NCI-H2081 (cell line): ENCODE results near the gene CALD1.
A peak's percentile ranks its signal among the peaks of the same experiment; 100 is the strongest.

ENCODE experiments used
- DNase-seq, 2 experiments: peaks; one replicate each; lab custom pipeline; 2025; lab: John Stamatoyannopoulos, UW

Gene CALD1, protein sequence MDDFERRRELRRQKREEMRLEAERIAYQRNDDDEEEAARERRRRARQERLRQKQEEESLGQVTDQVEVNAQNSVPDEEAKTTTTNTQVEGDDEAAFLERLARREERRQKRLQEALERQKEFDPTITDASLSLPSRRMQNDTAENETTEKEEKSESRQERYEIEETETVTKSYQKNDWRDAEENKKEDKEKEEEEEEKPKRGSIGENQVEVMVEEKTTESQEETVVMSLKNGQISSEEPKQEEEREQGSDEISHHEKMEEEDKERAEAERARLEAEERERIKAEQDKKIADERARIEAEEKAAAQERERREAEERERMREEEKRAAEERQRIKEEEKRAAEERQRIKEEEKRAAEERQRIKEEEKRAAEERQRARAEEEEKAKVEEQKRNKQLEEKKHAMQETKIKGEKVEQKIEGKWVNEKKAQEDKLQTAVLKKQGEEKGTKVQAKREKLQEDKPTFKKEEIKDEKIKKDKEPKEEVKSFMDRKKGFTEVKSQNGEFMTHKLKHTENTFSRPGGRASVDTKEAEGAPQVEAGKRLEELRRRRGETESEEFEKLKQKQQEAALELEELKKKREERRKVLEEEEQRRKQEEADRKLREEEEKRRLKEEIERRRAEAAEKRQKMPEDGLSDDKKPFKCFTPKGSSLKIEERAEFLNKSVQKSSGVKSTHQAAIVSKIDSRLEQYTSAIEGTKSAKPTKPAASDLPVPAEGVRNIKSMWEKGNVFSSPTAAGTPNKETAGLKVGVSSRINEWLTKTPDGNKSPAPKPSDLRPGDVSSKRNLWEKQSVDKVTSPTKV

DNA sequence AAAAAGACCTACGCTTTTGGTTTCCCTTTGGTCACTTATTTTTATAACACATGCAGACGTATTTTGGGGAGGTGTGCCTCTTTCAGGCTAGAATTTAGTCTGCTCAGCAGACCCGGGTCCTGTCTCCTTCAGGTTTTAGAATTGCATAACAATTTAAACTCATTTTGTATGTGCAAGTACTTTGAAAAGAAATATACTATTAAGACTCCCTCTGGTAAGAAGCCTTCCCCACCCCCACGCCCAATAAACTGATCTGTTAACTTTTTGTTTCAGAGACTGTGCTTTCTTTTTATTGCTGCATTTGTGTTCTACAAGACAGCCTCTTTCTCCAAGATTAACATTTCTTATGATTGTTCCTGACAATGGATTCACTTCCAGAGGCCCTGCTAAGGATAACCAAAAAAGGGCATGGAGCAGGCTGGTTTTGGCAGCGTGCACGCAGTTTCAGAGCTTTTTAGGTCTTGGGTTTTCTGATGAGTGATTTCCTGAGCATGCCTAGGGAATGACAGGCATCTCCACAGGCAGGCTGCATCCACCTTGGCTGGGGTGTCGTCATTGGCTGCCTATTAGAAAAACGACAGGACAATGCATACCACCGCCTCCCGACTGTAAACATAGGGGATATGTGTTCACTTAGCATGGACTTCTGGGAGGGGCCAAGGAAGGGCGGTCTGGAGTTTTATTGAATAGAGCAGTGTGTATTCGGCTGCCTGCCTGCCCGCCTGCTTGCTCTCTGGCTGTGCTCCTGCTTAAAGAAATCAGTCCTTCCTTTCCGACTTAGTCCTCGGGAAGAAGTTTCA, at the start of gene CALD1:
CALD1 (plus strand) TSS at position 694 of the 800 bp plus-strand sequence. CDS start 88,100 bp downstream, outside the sequence.
- no peak for DNase-seq

DNA sequence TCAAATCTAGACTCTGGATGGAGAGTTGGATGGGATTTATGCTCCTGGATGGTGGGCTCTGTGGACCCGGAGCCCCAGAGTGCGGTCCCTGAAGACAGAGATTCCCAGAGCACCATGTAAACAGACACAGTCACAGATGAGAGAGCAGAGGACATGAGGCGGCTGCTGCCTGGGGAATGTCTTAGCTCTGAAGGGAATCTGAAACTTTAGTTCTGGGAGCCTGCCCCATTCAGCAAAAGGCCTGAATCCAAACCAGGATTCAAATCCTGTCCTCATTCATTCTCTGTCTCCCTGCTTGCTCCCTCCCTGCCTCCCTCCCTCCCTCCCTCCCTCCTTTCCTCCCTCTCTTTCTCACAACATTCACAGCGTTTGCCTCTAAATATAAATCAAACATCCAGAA, 49.5 kb upstream of the CALD1 start:
- no peak for DNase-seq

DNA sequence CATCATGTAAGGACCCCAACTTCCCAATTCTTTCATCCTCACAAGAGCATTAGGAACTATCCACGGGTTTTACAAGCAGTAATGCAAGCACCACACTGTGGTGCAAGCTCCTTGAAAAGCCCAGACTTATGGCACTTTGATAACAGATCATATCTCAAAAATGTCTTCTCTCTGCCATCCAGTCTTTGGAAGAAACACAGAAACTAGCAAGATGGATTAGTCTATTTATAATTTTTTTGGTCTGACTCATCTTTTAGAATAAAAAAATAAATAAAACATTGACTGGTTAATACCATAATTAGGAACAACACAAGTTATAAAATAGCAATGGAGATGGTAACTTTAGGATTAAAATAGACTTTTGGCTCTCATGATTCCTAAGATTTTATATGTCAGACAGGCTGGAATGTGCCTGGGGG, 49.0 kb upstream of the CALD1 start:
- DNase-seq: no peak

DNA sequence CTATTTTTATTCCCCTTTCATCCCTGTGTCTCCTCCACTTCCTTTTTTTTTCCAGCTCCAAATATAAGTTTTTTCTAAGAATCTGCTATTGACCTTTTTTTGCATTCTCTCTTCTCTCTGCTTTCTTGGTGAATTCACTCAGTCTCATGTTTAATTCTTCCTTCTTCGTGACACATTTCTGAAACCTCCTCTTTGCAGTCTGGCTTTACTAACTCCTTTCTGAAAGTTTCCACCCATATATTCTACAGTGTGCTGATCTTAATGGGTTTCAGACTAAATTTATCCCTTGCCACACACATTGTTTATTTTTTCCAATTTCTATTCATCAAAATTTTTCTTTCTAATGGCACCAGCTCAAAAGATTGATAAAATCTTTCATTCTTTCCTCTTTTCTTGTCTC, 47.8 kb upstream of the CALD1 start:
- DNase-seq: no peak

DNA sequence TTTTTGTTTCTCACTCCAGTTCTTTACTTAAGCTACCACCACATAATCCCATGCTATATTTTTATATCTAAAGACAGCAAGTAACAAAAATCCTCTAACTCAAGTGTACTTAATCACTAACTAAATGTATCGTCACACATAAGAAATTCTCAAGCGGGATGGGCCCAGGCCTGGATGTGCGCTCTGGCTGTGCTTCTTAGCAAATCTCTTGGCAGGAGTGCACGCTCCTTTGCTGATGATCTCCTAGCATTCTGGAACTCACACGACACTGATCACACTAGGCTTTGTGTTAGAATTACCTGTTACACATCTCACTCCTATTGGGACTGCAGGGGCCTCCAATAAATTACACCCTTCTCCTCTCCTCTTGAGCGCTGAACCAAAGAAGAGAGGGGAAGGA, 46.7 kb upstream of the CALD1 start:
- no peak for DNase-seq

DNA sequence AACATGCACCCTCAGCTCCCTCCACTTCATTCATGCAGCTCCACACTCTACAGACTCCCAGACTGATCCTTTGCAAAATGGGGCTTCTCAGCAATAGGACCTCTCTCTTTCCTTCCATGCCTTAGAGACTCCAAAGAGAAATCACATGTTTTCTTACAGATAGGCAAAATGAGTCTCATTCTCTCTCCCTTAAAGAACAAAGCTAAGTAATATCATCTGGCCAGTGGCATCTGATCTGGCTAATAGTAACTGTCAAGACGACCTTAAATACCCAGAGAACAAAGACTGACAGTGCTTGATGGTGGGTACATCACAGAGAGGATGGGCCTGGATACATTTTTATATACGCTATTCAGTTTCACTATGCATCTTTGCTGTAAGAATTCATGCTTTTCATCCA, 43.1 kb upstream of the CALD1 start:
- no peak for DNase-seq

DNA sequence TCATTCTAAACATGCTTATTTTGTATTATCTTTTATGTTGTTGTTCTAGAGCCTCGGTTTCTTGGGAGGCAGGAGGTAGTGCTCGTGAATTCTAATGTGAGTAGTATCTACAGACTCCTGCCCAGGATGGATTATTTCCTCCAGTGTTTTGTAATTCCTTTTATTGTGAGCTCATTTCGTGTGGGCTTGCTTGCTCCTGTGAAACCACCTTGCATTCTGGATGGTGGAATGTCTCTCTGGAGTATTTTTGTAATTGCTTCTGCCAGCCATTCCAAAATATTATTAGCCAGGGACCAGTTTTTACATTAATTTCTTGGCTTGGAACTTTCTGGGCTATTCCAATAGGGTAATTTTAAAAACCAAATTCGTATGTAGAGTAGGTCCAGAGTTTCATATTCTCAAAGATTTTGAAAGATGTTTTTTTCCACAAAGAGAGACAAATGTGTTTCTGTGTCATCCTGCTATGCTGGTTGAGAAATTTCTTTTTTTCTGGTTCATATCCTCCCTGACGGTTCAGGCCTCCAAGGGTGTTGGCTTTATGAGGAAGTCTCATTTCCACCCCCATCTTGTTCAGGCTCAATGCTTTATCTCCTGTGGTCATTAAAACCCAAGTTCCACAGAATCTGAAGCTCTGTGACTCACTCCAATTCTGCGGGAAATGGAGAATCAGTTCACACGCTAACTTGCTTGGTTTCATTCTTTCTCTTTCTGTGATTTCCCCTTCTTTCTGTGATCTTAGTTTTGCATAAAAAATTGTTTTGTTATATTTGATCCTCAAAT, 41.7 kb upstream of the CALD1 start:
- no peak for DNase-seq

DNA sequence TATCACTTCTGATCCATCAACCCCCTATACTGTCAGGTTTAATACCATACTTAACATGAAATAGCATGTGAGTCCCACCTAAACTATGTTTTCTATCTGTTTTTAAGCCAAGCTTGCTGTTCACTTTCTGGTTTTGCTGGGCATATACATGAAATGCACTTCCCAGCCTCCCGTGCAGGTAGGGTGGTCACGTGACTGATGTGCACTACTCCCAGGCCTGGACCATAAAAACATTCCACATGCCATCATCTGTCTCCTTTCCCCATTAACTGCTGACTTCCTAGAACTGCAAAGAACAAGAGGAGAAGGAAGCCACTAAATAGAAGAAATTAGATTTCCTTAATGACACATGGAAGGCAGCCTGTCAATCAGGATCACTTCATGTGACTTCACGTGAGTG, 40.1 kb upstream of the CALD1 start:
- no peak for DNase-seq

DNA sequence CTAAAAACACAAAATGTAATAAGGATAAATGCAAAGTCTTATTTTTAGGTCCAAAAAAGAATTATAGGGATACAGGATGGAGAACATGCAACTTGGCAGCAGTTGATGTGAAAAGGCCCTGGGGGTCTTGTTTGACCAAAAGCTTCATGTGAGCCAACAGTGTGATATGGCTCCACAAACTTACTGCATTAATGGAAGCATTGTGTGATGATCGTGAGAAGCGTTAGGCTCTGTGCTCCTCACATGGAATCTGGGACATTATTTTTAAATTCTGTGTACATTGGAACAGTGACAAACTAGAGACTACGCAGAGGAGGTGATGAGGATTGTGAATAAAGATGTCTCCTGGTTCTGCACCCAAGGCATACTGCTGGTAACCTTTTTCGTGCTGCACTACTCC, 39.1 kb upstream of the CALD1 start:
- DNase-seq: no peak

DNA sequence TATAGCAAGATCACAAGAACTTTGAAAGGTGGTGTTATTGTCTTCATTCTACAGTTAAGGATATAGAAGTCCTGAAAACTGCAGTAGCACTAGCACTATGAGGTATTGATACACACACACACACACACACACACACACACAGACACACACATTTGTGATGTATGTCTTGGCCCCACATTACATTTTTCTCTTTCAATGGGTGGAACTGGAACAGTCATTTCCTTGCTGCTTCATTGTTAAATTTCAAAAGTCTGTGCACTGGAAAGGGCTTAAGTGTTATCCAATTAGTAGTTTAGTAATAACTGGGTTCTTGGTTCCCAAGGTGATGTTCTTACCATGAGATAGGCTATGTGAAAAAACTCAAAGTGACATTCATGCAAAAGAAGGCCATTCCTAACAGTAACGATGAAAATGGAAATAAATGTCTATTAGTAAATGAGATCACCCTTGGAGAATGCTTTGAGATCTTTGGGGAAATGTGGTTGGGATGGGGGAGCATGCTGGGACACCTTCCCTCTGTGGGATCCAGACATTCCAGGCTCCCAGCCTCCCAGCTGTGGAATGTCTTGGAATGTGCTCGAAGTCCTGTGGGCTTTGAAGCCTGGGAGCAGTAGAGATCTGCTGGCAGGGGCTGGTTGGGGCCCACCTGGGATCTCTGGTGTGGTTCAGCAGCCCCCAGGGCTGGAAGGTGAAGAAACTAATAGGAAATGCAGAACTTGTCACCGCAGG, 37.4 kb upstream of the CALD1 start:
- no peak for DNase-seq

DNA sequence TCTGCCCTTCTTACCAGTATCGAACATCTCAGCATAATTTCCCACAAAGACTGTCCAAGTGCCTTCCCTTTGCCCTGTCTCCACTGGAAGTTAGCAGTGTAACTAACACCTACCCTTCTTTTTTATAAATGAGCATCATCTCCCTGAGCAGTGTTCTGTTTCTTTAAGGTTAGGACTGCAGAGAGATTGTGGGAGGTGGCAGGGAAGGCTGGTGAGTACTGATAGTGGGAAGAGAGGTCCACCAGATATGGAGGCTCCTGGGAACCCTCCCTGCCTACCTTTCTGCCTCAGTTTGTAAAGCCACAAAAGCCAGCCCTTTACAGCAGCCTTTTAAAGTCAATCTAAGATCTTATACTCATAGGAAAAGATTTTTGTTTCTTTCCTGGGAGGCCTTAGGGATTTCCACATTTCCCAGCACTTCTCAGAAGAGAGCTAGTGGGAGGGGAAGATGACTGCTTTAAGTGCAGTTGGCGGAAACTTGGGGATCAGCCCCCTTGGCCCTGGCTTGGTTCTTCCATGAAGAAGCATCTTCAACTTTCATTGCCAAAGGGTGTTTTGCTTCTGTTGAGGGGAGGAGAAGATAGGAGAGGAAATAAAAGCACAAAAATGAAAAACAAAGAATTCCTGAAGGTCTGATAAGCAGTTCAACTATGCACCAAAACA, 36.6 kb upstream of the CALD1 start:
- DNase-seq: no peak

DNA sequence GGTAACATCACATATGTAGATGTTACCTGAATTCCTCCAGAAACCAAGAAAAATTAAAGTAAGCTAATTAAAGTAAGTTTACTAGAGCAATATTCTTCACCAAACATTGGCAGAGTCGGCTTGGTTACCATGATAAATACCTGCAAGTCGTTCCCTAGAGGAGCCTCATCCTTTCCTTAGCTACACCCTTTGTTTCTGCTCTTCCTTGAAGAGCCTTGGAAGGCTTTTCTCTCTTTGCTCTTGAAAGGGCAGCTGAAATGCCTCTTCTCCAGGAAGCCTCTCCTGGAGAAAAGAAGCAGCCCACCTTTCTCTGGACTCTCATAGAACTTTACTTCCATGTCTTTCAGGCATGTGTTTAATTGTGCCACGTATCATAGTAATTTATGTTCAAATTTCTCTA, 34.9 kb upstream of the CALD1 start:
- DNase-seq: no peak

DNA sequence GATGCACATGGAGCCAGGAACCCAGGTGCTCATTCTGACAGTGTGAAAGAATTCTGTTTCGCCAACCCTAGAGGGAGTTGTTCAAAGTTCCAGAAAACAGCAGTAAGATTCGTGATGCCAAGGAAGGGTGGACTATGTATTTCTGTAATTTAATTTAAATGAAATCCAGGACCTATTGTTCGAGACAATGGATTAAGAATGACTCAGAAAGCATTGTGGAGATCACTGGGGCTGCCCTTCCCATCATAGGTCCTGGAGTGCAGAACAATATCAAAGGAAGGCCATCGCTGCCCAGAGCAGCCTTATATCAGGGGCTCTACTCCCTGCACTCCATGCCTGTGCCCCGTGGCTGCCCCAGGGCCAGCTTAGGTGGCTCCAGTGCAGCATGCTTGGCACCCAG, 32.1 kb upstream of the CALD1 start:
- no peak for DNase-seq

DNA sequence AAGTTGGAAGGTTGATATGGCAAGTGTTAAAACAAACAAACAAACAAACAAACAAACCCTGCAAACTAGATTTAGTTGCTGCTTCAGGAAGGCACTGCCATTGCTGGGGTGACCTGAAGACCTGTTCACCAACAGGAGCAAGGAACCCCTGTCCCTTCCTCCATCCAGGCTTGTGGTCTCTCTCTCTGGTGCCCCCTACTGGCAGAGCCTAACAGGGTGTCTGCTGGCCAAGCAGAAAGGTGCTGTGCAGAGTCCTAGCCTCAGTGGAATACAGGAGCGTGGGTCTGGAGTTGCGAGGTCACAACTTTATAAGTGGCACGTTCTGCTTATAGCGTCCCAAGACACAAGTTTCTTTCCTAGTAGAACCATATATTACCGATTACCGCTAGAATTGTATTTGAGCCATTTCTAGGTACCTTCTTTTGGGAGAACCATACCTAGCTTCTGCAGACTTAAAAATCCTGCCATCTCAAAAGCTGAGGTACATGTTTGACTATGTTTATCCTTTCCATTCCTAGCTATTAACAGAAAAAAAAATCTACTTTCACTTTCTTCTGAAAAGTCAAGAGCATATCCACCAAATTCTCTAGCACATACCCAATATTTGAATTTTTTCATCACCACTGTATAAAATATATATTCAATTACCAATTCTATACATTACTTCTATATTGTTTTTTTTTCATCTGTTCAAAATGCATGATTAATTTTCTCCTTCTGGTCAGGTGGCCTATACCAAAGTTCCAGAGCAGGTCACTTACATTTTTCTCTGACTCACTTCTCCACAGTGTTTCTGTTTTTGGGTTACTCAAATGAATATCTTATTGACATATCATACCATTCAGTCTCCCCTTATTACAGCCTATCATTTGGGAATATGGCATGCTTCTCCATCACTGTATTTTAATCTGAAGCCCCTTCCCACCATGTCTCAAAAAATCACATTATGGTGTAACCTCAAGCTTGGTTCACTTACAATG, 29.1 kb upstream of the CALD1 start:
- peak in 1 of 2 experiments; percentile 18 for DNase-seq

DNA sequence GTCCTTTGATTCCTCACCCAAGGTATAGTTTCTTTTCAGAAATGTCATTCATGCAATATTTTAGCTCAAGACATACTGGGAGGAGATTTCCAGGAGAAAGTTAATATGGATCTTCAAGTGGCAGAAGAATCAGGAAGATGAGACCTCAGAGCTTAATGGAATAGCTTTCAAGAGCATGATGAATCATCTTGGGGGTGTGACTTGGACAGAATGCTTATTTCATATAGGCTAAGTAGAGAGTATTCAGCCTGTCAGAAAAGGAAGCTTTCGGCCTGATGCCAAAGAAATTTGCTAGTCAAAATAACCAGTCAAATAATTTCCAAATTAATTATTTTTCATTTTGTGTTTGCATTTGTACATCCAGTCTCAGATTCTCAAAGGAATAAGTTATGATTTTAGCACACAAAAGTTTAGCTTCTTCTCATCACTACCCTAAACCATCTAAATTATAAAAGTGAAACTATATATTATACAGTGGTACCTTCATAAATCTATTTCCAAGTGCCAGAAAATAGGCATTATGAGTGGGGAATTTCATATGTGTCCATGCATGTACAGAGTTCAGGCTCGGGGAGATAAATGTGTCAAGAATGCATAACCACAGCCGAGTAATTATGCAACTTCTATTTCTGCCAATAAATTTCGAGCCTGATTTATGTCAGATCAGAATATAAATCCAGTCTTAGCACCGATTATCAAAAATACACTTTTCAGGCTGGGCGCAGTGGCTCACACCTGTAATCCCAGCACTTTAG, 27.3 kb upstream of the CALD1 start:
- no peak for DNase-seq

DNA sequence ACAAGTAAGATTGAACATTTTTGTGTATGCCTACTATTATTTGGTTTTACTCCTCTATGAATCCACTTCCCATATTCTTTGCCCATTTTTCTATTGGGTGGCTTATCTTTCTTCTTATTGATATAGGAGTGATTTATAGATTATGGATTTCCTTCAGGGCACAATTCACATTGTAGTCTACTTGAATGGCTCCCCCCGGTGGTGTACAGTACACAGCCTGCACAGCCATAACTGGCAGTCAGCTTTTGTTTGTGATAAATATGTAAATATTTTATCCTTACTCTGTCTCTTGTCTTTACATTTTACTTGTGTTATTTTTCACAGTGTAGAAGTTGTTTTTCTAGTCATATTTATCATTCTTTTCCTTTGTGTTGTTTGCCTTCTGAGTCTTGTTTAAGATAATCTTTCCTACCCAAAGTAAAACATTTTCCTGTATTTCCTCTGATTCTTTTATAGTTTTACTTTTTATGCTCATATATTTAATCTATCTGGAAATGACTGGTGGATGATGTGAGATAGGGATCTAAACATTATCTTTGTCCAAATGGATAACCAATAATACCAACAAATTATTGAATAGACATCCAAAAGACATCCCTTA, 23.9 kb upstream of the CALD1 start:
- peak; percentile 8 to 32 for DNase-seq

DNA sequence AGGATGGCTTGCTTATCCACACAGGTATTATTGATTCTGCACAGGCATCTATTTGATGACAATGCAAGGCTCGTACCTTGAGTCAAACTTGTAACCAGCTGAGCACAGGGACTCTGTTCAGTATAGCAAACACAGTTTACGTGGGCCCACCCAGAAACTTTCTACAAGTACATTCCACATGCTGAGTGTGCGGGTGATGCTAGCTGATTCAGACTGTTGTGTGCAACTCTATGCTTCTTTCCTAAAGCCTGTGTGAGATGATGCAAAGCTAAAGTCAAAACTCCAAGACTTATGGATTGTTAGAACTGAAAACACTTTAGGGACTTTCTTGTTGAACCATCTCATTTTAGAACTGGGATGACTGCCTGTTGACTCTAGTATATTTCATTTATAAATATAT, 21.5 kb upstream of the CALD1 start:
- no peak for DNase-seq

DNA sequence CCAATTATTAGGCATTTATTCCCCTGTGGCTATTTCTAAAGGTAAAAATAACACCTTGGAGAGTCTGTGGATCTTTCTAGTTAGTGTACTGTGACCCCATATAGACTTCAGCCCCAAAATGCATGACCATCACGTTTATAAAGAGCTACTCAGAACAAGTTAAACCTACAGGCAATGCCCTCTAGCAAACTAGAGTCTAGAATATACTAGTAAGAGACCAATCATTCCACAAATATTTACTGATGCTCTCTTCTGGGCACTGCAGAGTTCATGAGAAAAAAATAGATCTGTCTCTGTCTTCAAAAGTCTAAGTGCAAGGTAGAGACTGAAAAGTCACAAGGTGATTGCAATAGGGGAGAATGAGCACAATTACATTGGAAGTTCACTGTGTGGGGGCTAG, 20.5 kb upstream of the CALD1 start:
- no peak for DNase-seq
